Mesendoderm (in vitro differentiated cells): ENCODE data around the gene FNDC10.

Experiments used
- DNase-seq: peaks from one replicate; pipeline ENCODE4 v3.0.0; 2013
- H2AK5ac ChIP-seq: 2 replicates; pipeline ENCODE4 v1.6.1; 2013; ENCODE audit warnings: low read length, inconsistent platforms
- H2BK120ac ChIP-seq: 2 replicates; pipeline ENCODE4 v1.6.1; 2013; ENCODE audit warnings: low read depth, mild to moderate bottlenecking, low read length, moderate library complexity, mixed read lengths
- H2BK15ac ChIP-seq: replicated peaks from 2 replicates; pipeline ENCODE4 v1.6.1; 2013; ENCODE audit warnings: low read depth, mild to moderate bottlenecking, moderate library complexity
- H2BK5ac ChIP-seq: 2 replicates; pipeline ENCODE4 v1.6.1; 2013; ENCODE audit warnings: low read length, inconsistent platforms
- H3K18ac ChIP-seq: 2 replicates; pipeline ENCODE4 v1.6.1; 2013; ENCODE audit warnings: mild to moderate bottlenecking, low read length, mixed read lengths
- H3K23ac ChIP-seq: one replicate; pipeline ENCODE4 v1.6.1; 2013; ENCODE audit warnings: low read length
- H3K27ac ChIP-seq: 2 replicates; pipeline ENCODE4 v1.5.1; 2013; ENCODE audit warnings: low read depth, mild to moderate bottlenecking, inconsistent platforms, low read length, moderate library complexity
- H3K27me3 ChIP-seq: 2 replicates; pipeline ENCODE4 v1.6.1; 2013; ENCODE audit warnings: low read length, control low read depth, mild to moderate bottlenecking, inconsistent platforms; ENCODE audit not compliant: insufficient read depth, poor library complexity
- H3K36me3 ChIP-seq: 2 replicates; pipeline ENCODE4 v1.6.1; 2013; ENCODE audit warnings: low read length, inconsistent platforms; ENCODE audit not compliant: control insufficient read depth, insufficient read depth
- H3K4ac ChIP-seq: one replicate; pipeline ENCODE4 v1.6.1; 2013; ENCODE audit warnings: low read depth, mild to moderate bottlenecking, low read length, moderate library complexity
- H3K4me1 ChIP-seq: 2 replicates; pipeline ENCODE4 v1.6.1; 2013; ENCODE audit warnings: low read depth, low read length, inconsistent platforms; ENCODE audit not compliant: control insufficient read depth
- H3K4me2 ChIP-seq: 2 replicates; pipeline ENCODE4 v1.6.1; 2013; ENCODE audit warnings: low read length
- H3K4me3 ChIP-seq: 2 replicates; pipeline ENCODE4 v1.5.1; 2013; ENCODE audit warnings: mild to moderate bottlenecking, low read length
- H3K56ac ChIP-seq: one replicate; pipeline ENCODE4 v1.6.1; 2013; ENCODE audit warnings: low read length
- H3K79me1 ChIP-seq: 2 replicates; pipeline ENCODE4 v1.6.1; 2013; ENCODE audit warnings: low read length, inconsistent platforms
- H3K79me2 ChIP-seq: 2 replicates; pipeline ENCODE4 v1.6.1; 2013; ENCODE audit warnings: mild to moderate bottlenecking, low read length; ENCODE audit not compliant: control insufficient read depth, insufficient read depth
- H3K9ac ChIP-seq: 2 replicates; pipeline ENCODE4 v1.6.1; 2013; ENCODE audit warnings: low read length, inconsistent platforms
- H4K5ac ChIP-seq: one replicate; pipeline ENCODE4 v1.6.1; 2013; ENCODE audit warnings: low read length
- H4K8ac ChIP-seq: one replicate; pipeline ENCODE4 v1.6.1; 2013; ENCODE audit warnings: low read depth, mild to moderate bottlenecking, control low read depth, low read length, moderate library complexity
- WGBS: extraction: QIAGEN DNeasy Blood & Tissue Kit; methylation state at CpG from one replicate; pipeline ENCODE4 v1.1.7; 2013; ENCODE audit warnings: low lambda C conversion rate, missing lambda C conversion rate; ENCODE audit not compliant: insufficient coverage; ENCODE audit errors: extremely low coverage; 5-methylcytosine and 5-hydroxymethylcytosine counted together

FNDC10 gene

GRCh38 chr1:1617925-1618324 lies 18.0 kb upstream of the FNDC10 start:
- WGBS, result no CpG with 5 or more reads among the region's 6 CpGs
- no peak for DNase-seq
- peaks cover 7% of the 10 kb centered on the region for H3K4me1 ChIP-seq
- no peak overlapping the region for H3K56ac ChIP-seq
- H2BK120ac ChIP-seq, result no peak overlapping the region
- no peak overlapping the region for H2BK5ac ChIP-seq
- H3K36me3 ChIP-seq, result no peaks in the 10 kb centered on the region
- H3K23ac ChIP-seq, result no peak overlapping the region
- no peak overlapping the region for H2AK5ac ChIP-seq
- H4K5ac ChIP-seq, result no peak overlapping the region
- no peak overlapping the region for H3K4me3 ChIP-seq
- no peak overlapping the region for H2BK15ac ChIP-seq
- no peak overlapping the region for H3K18ac ChIP-seq
- no peak overlapping the region for H3K27ac ChIP-seq
- peaks cover 4% of the 10 kb centered on the region for H3K79me2 ChIP-seq
- no peak overlapping the region for H3K9ac ChIP-seq
- H4K8ac ChIP-seq, result no peak overlapping the region
- peaks cover 8% of the 10 kb centered on the region for H3K79me1 ChIP-seq
- H3K27me3 ChIP-seq, result no peaks in the 10 kb centered on the region
- no peak overlapping the region for H3K4me2 ChIP-seq
- H3K4ac ChIP-seq, result no peak overlapping the region

- Histone ChIP-seq H2BK5ac (no peak overlapping the region), H3K79me1 (peaks cover 8% of the 10 kb centered on the region), H2BK15ac (no peak overlapping the region), H3K27me3 (no peaks in the 10 kb centered on the region), H4K8ac (no peak overlapping the region), H2BK120ac (no peak overlapping the region), H3K27ac (no peak overlapping the region), H3K79me2 (peaks cover 4% of the 10 kb centered on the region), H3K4me3 (no peak overlapping the region), H3K9ac (no peak overlapping the region), H3K36me3 (no peaks in the 10 kb centered on the region), H3K23ac (no peak overlapping the region), H3K4ac (no peak overlapping the region), H3K18ac (no peak overlapping the region), H3K4me2 (no peak overlapping the region), H3K4me1 (peaks cover 7% of the 10 kb centered on the region), H2AK5ac (no peak overlapping the region), H3K56ac (no peak overlapping the region), H4K5ac (no peak overlapping the region)
- no CpG with 5 or more reads among the region's 11 CpGs for WGBS
- no peak for DNase-seq
Measured at GRCh38 chr1:1617516-1617915, 17.6 kb upstream of the FNDC10 start.

GRCh38 chr1:1616838-1617237 lies 16.9 kb upstream of the FNDC10 start:
- peaks cover 7% of the 10 kb centered on the region for H3K4me1 ChIP-seq
- H2BK120ac ChIP-seq, result no peak overlapping the region
- H3K23ac ChIP-seq, result no peak overlapping the region
- no peak overlapping the region for H2BK15ac ChIP-seq
- no peak overlapping the region for H3K18ac ChIP-seq
- H3K79me1 ChIP-seq, result peaks cover 8% of the 10 kb centered on the region
- peaks cover 4% of the 10 kb centered on the region for H3K79me2 ChIP-seq
- H3K9ac ChIP-seq, result peak overlapping the region; percentile 100
- WGBS, result no CpG with 5 or more reads among the region's 19 CpGs
- no peak overlapping the region for H4K8ac ChIP-seq
- no peak overlapping the region for H4K5ac ChIP-seq
- no peak overlapping the region for H3K27ac ChIP-seq
- peak overlapping the region; percentile 64 for H3K56ac ChIP-seq
- no peak for DNase-seq
- no peak overlapping the region for H3K4me3 ChIP-seq
- H3K4ac ChIP-seq, result no peak overlapping the region
- no peaks in the 10 kb centered on the region for H3K27me3 ChIP-seq
- no peak overlapping the region for H3K4me2 ChIP-seq
- H3K36me3 ChIP-seq, result no peaks in the 10 kb centered on the region
- H2BK5ac ChIP-seq, result no peak overlapping the region
- no peak overlapping the region for H2AK5ac ChIP-seq

GRCh38 chr1:1616045-1616790 lies 16.3 kb upstream of the FNDC10 start:
- no peak overlapping the region for H2BK5ac ChIP-seq
- H3K79me1 ChIP-seq, result peaks cover 8% of the 10 kb centered on the region
- H3K27me3 ChIP-seq, result no peaks in the 10 kb centered on the region
- peaks cover 4% of the 10 kb centered on the region for H3K79me2 ChIP-seq
- H3K4ac ChIP-seq, result no peak overlapping the region
- H3K23ac ChIP-seq, result no peak overlapping the region
- peak overlapping the region; percentile 81 for H3K4me3 ChIP-seq
- H3K18ac ChIP-seq, result no peak overlapping the region
- H2AK5ac ChIP-seq, result no peak overlapping the region
- peak overlapping the region; percentile 100 for H3K9ac ChIP-seq
- H3K4me2 ChIP-seq, result peak overlapping the region; percentile 79
- no peaks in the 10 kb centered on the region for H3K36me3 ChIP-seq
- H3K27ac ChIP-seq, result peak overlapping the region; percentile 52
- H3K56ac ChIP-seq, result peak overlapping the region; percentile 97
- no peak overlapping the region for H2BK15ac ChIP-seq
- no peak for DNase-seq
- no peak overlapping the region for H2BK120ac ChIP-seq
- H3K4me1 ChIP-seq, result peaks cover 7% of the 10 kb centered on the region
- no peak overlapping the region for H4K5ac ChIP-seq
- no peak overlapping the region for H4K8ac ChIP-seq
- no CpG with 5 or more reads among the region's 80 CpGs for WGBS

GRCh38 chr1:1615256-1616044 lies 15.5 kb upstream of the FNDC10 start, which contains the start of gene MIB2:
MIB2 (plus strand) TSS chr1:1615500; CDS start chr1:1623453, 7,953 bp downstream.
- peak within 1 kb of the TSS; percentile 93 for H3K4me3 ChIP-seq
- H3K56ac ChIP-seq, result peak within 1 kb of the TSS; percentile 100
- H2AK5ac ChIP-seq, result no peak within 1 kb of the TSS
- peak within 1 kb of the TSS; percentile 84 for H3K4ac ChIP-seq
- H3K23ac ChIP-seq, result peak within 1 kb of the TSS; percentile 99
- H2BK15ac ChIP-seq, result no peak within 1 kb of the TSS
- peak within 1 kb of the TSS; percentile 97 for H3K4me2 ChIP-seq
- H2BK120ac ChIP-seq, result no peak within 1 kb of the TSS
- peak within 1 kb of the TSS; percentile 100 for H3K9ac ChIP-seq
- no CpG with 5 or more reads among the region's 107 CpGs for WGBS
- no peaks in the 10 kb centered on the region for H3K36me3 ChIP-seq
- H3K4me1 ChIP-seq, result peaks cover 7% of the 10 kb centered on the region
- H2BK5ac ChIP-seq, result peak within 1 kb of the TSS; percentile 98
- H3K27ac ChIP-seq, result peak within 1 kb of the TSS; percentile 100
- H3K79me2 ChIP-seq, result peaks cover 4% of the 10 kb centered on the region
- H4K8ac ChIP-seq, result peak within 1 kb of the TSS; percentile 93
- peak; percentile 98 for DNase-seq
- peaks cover 8% of the 10 kb centered on the region for H3K79me1 ChIP-seq
- no peaks in the 10 kb centered on the region for H3K27me3 ChIP-seq
- H3K18ac ChIP-seq, result peak within 1 kb of the TSS; percentile 94
- H4K5ac ChIP-seq, result no peak within 1 kb of the TSS
